HCT116 (cell line): ENCODE results near the gene PHF10. TPM values are rescaled to one million over a fixed set of nuclear protein-coding genes. Genes with fewer than 3 reads are reported as not detected.

ENCODE experiments used
- ATAC-seq: fragments of 200-7000 bp; cut with Tn5 transposase; 2 replicates; pipeline ENCODE4 v1.9.1; 2020; ENCODE audit warnings: mild to moderate bottlenecking, moderate library complexity
- BruUV-seq: library from RNA; stranded (reverse); fragments of 400-500 nt; replicated peaks from 2 replicates; lab custom pipeline; 2021; lab: Mats Ljungman, UMichigan
- CTCF ChIA-PET: fragments of 300-600 bp; sonication (Branson Sonifier 250); formaldehyde crosslinking; loops from one replicate; lab custom pipeline; 2021; ENCODE audit warnings: antibody characterized with exemption; lab: Charles Lee
- POLR2A ChIA-PET: fragments of 300-600, 350-600 bp; sonication (Branson Sonifier 250); formaldehyde crosslinking; loops from one replicate; lab custom pipeline; 2021; ENCODE audit warnings: antibody characterized with exemption; lab: Charles Lee
- RAD21 ChIA-PET, 2 experiments: fragments of 300-600 bp; sonication (Branson Sonifier 250); formaldehyde crosslinking; loops; one replicate each; lab custom pipeline; 2023; ENCODE audit warnings: low total read pairs in 2 of 2; ENCODE audit not compliant: uncharacterized antibody in 2 of 2, unreplicated experiment in 2 of 2, low non-redundant PET in 1 of 2; lab: Charles Lee
- DNase-seq: peaks from one replicate; pipeline ENCODE4 v3.0.0-alpha.2; 2010; ENCODE audit warnings: low read depth, low spot score
- H2AFZ ChIP-seq: fragments of 200-600 bp; shearing (Covaris generic), sonication (generic); 2 replicates; pipeline ENCODE4 v1.6.1; 2017; ENCODE audit warnings: low read depth, mixed run types, mixed read lengths, antibody characterized with exemption, low read length; ENCODE audit not compliant: poor library complexity, severe bottlenecking
- H3K27ac ChIP-seq: 2 replicates; pipeline ENCODE4 v1.5.1; 2012; ENCODE audit warnings: low read depth, low read length
- H3K27me3 ChIP-seq: fragments of 200-600 bp; sonication (generic); 2 replicates; pipeline ENCODE4 v1.6.1; 2016; ENCODE audit warnings: mixed run types, low read length, mixed read lengths; ENCODE audit not compliant: insufficient read depth
- H3K36me3 ChIP-seq, 2 experiments: fragments of 200-500 bp in 1 of 2; fragments of 200-600 bp in 1 of 2; sonication (Bioruptor generic) in 1 of 2; sonication (generic) in 1 of 2; 2 replicates each; pipeline versions ENCODE4 v1.5.1 to v1.6.1; 2014 to 2016; ENCODE audit warnings: low read length in 2 of 2, inconsistent platforms in 1 of 2, mixed read lengths in 1 of 2, mixed run types in 1 of 2; ENCODE audit not compliant: insufficient read depth in 2 of 2, control insufficient read depth in 1 of 2
- H3K4me1 ChIP-seq, 2 experiments: fragments of 200-600 bp in 1 of 2; sonication (generic) in 1 of 2; 2 replicates each; pipeline versions ENCODE4 v1.5.1 to v1.6.1; 2012 to 2017; ENCODE audit warnings: low read length in 2 of 2, inconsistent platforms in 1 of 2, mild to moderate bottlenecking in 1 of 2, mixed read lengths in 1 of 2, mixed run types in 1 of 2, moderate library complexity in 1 of 2; ENCODE audit not compliant: insufficient read depth in 2 of 2, control insufficient read depth in 1 of 2
- H3K4me2 ChIP-seq: fragments of 200-600 bp; sonication (generic); 2 replicates; pipeline ENCODE4 v1.6.1; 2017; ENCODE audit warnings: mixed run types, low read length, mixed read lengths
- H3K4me3 ChIP-seq, 2 experiments: fragments of 200-600 bp in 1 of 2; sonication (generic) in 1 of 2; replicated peaks in 1 of 2; 2 replicates each; pipeline ENCODE4 v1.5.1; 2011 to 2016; ENCODE audit warnings: low read length in 2 of 2, control low read depth in 1 of 2, low read depth in 1 of 2, mild to moderate bottlenecking in 1 of 2, mixed read lengths in 1 of 2, mixed run types in 1 of 2
- H3K79me2 ChIP-seq: fragments of 200-600 bp; sonication (generic); 2 replicates; pipeline ENCODE4 v1.6.1; 2017; ENCODE audit warnings: mild to moderate bottlenecking, mixed run types, low read length, moderate library complexity, mixed read lengths; ENCODE audit not compliant: insufficient read depth
- H3K9ac ChIP-seq: fragments of 200-600 bp; sonication (generic); 2 replicates; pipeline ENCODE4 v1.6.1; 2016; ENCODE audit warnings: low read length, mixed read lengths
- H3K9me2 ChIP-seq: fragments of 200-600 bp; sonication (generic), shearing (Covaris generic); 2 replicates; pipeline ENCODE4 v1.6.1; 2017; ENCODE audit warnings: mixed run types, mild to moderate bottlenecking, moderate library complexity; ENCODE audit not compliant: insufficient read depth
- H3K9me3 ChIP-seq, 2 experiments: fragments of 200-500 bp in 1 of 2; fragments of 200-600 bp in 1 of 2; sonication (Bioruptor generic) in 1 of 2; sonication (generic) in 1 of 2; 2 replicates each; pipeline ENCODE4 v1.6.1; 2014 to 2017; ENCODE audit warnings: low read length in 2 of 2, mixed read lengths in 2 of 2, inconsistent platforms in 1 of 2, low read depth in 1 of 2, mild to moderate bottlenecking in 1 of 2, mixed run types in 1 of 2, moderate library complexity in 1 of 2; ENCODE audit not compliant: control insufficient read depth in 1 of 2, insufficient read depth in 1 of 2
- H4K20me1 ChIP-seq: fragments of 200-600 bp; sonication (generic), shearing (Covaris generic); 2 replicates; pipeline ENCODE4 v1.6.1; 2017; ENCODE audit warnings: mixed run types, mild to moderate bottlenecking, moderate library complexity; ENCODE audit not compliant: insufficient read depth
- ATF3 ChIP-seq: IDR thresholded peaks from 2 replicates; pipeline ENCODE4 v1.6.1; 2012
- CBX3 ChIP-seq: IDR thresholded peaks from 2 replicates; pipeline ENCODE4 v1.6.1; 2012; ENCODE audit warnings: low read depth
- CEBPB ChIP-seq: IDR thresholded peaks from 2 replicates; pipeline ENCODE4 v1.6.1; 2012; ENCODE audit warnings: low read depth
- CTCF ChIP-seq, 3 experiments: fragments of 200-600 bp in 1 of 3; sonication (generic) in 1 of 3; IDR thresholded peaks in 2 of 3; conservative IDR thresholded peaks in 1 of 3; 2 replicates each; pipeline ENCODE4 v1.5.1; 2012 to 2017; ENCODE audit warnings: low read depth in 2 of 3, low read length in 2 of 3, antibody characterized with exemption in 1 of 3, borderline replicate concordance in 1 of 3, control low read depth in 1 of 3, mild to moderate bottlenecking in 1 of 3, mixed read lengths in 1 of 3, mixed run types in 1 of 3, moderate library complexity in 1 of 3; ENCODE audit not compliant: insufficient read depth in 1 of 3
- EGR1 ChIP-seq: IDR thresholded peaks from 2 replicates; pipeline ENCODE4 v1.6.1; 2012; ENCODE audit warnings: low read depth
- ELF1 ChIP-seq: IDR thresholded peaks from 2 replicates; pipeline ENCODE4 v1.6.1; 2012; ENCODE audit warnings: low read depth, borderline replicate concordance
- EZH2 ChIP-seq: fragments of 200-600 bp; sonication (generic); IDR thresholded peaks from 2 replicates; pipeline ENCODE4 v1.6.1; 2017; ENCODE audit warnings: antibody characterized with exemption, mixed run types
- EZH2phosphoT487 ChIP-seq: fragments of 200-600 bp; IDR thresholded peaks from 2 replicates; pipeline ENCODE4 v1.6.1; 2018; ENCODE audit warnings: antibody characterized with exemption, borderline replicate concordance
- FOSL1 ChIP-seq: IDR thresholded peaks from 2 replicates; pipeline ENCODE4 v1.6.1; 2012; ENCODE audit warnings: low read depth
- MAX ChIP-seq: IDR thresholded peaks from 2 replicates; pipeline ENCODE4 v1.6.1; 2012
- POLR2A ChIP-seq: IDR thresholded peaks from 2 replicates; pipeline ENCODE4 v1.7.0; 2011; ENCODE audit warnings: borderline replicate concordance; ENCODE audit not compliant: insufficient read depth, insufficient read length; ENCODE audit errors: extremely low read depth
- POLR2AphosphoS5 ChIP-seq: IDR thresholded peaks from 2 replicates; pipeline ENCODE4 v1.6.1; 2011; ENCODE audit warnings: mild to moderate bottlenecking, low read depth, low read length, moderate library complexity
- RAD21 ChIP-seq: IDR thresholded peaks from 2 replicates; pipeline ENCODE4 v1.6.1; 2012; ENCODE audit warnings: low read depth, mild to moderate bottlenecking
- REST ChIP-seq: IDR thresholded peaks from 2 replicates; pipeline ENCODE4 v1.6.1; 2012; ENCODE audit warnings: low read depth
- SIN3A ChIP-seq: IDR thresholded peaks from 2 replicates; pipeline ENCODE4 v1.6.1; 2012; ENCODE audit warnings: low read depth
- SRF ChIP-seq: IDR thresholded peaks from 2 replicates; pipeline ENCODE4 v1.6.1; 2012; ENCODE audit warnings: low read depth
- TCF7L2 ChIP-seq: IDR thresholded peaks from 2 replicates; pipeline ENCODE4 v1.7.0; 2011; ENCODE audit warnings: borderline replicate concordance, inconsistent platforms; ENCODE audit not compliant: insufficient read depth, insufficient read length; ENCODE audit errors: extremely low read depth
- YY1 ChIP-seq: IDR thresholded peaks from 2 replicates; pipeline ENCODE4 v1.6.1; 2011; ENCODE audit warnings: low read length, low read depth, moderate library complexity, mild to moderate bottlenecking; ENCODE audit not compliant: insufficient replicate concordance; ENCODE audit errors: extremely low read depth
- ZBTB33 ChIP-seq: IDR thresholded peaks from 2 replicates; pipeline ENCODE4 v1.6.1; 2011; ENCODE audit warnings: mild to moderate bottlenecking, low read length, moderate library complexity; ENCODE audit not compliant: insufficient replicate concordance; ENCODE audit errors: extremely low read depth
- ZFX ChIP-seq: fragments of 450-650 bp; IDR thresholded peaks from 2 replicates; pipeline ENCODE4 v1.6.1; 2017
- intact Hi-C: fragments of 100-400 bp; cut with micrococcal nuclease; formaldehyde crosslinking; loops from 2 replicates; pipeline ENCODE4 v1.10.0; 2022
- total RNA-seq: library from RNA; stranded (reverse); gene quantifications from one replicate; pipeline ENCODE4 v1.2.1, GENCODE V29; 2021; ENCODE audit not compliant: unreplicated experiment

PHF10 gene
- total RNA-seq, 1 experiment from 2014 or later = 45.5 TPM

- CTCF ChIA-PET = no interaction called here
- no peaks in the 10 kb centered on the region for H3K4me1 ChIP-seq
- no peaks in the 10 kb centered on the region for H3K27me3 ChIP-seq
- no TSS peak for BruUV-seq
- no peak overlapping the region for H2AFZ ChIP-seq
- intact Hi-C loops = no loop called here
- H3K9me2 ChIP-seq = no peaks in the 10 kb centered on the region
- no peak overlapping the region for H3K4me3 ChIP-seq
- H4K20me1 ChIP-seq = no peaks in the 10 kb centered on the region
- ATAC-seq = no peak
- TF ChIP-seq CEBPB = no peak
- TF ChIP-seq ZBTB33 = no peak
- no peak for TF ChIP-seq EGR1
- TF ChIP-seq REST = no peak
- TF ChIP-seq ZFX = no peak
- TF ChIP-seq POLR2AphosphoS5 = no peak
- TF ChIP-seq SIN3A = no peak
- no peak for TF ChIP-seq MAX
- no peak for TF ChIP-seq EZH2
- TF ChIP-seq CTCF (IDR thresholded peaks at IDR 0.05 in 2 of 3, conservative IDR thresholded peaks at IDR 0.05 in 1 of 3; ENCODE audit: borderline replicate concordance in 1 of 3, insufficient read depth in 1 of 3, low read depth in 2 of 3, low read length in 2 of 3) = no peak
- TF ChIP-seq YY1 = no peak
- TF ChIP-seq CBX3 = no peak
- TF ChIP-seq RAD21 = no peak
- TF ChIP-seq POLR2A = no peak
- TF ChIP-seq TCF7L2 = no peak
- no peak for TF ChIP-seq EZH2phosphoT487
- no peak for TF ChIP-seq ATF3
- no peak for TF ChIP-seq FOSL1
- no peak for TF ChIP-seq ELF1
- no peak for TF ChIP-seq SRF
- no peak overlapping the region for H3K27ac ChIP-seq
- H3K9ac ChIP-seq = no peak overlapping the region
- no peaks in the 10 kb centered on the region for H3K79me2 ChIP-seq
- H3K9me3 ChIP-seq = no peaks in the 10 kb centered on the region
- RAD21 ChIA-PET = no interaction called here
- no peak overlapping the region for H3K4me2 ChIP-seq
- POLR2A ChIA-PET = no interaction called here
- H3K36me3 ChIP-seq = peaks cover 21 to 22% of the 10 kb centered on the region in 2 experiments; a peak in 3 of 4 replicates
- DNase-seq = no peak
These were observed 56.6 kb downstream of the PHF10 start for GRCh38 chr6:169667716-169668115.
